ENCODE measurements around the gene ESYT3.

Gene ESYT3

GRCh38 chr3:138461246-138461645, 26.8 kb downstream of the ESYT3 start:
- no peak overlapping the region for H3K4me3 ChIP-seq (ENCODE audit: low read depth, low read length)
- TF ChIP-seq CTCF (IDR thresholded peaks at IDR 0.05; ENCODE audit: control insufficient read depth, extremely low read depth, insufficient read depth): no peak
- DNase-seq (ENCODE audit: low read depth): no peak

GRCh38 chr3:138461896-138462295, 27.5 kb downstream of the ESYT3 start:
- DNase-seq (ENCODE audit: low read depth): no peak
- TF ChIP-seq CTCF (IDR thresholded peaks at IDR 0.05; ENCODE audit: control insufficient read depth, extremely low read depth, insufficient read depth): no peak
- H3K4me3 ChIP-seq (ENCODE audit: low read depth, low read length): no peak overlapping the region

- no peak for DNase-seq (ENCODE audit: low read depth)
- no peak for TF ChIP-seq CTCF (IDR thresholded peaks at IDR 0.05; ENCODE audit: control insufficient read depth, extremely low read depth, insufficient read depth)
- no peak overlapping the region for H3K4me3 ChIP-seq (ENCODE audit: low read depth, low read length)
Measured at GRCh38 chr3:138463724-138464490, 29.5 kb downstream of the ESYT3 start.

GRCh38 chr3:138464491-138464860, 30.1 kb downstream of the ESYT3 start:
- TF ChIP-seq CTCF (IDR thresholded peaks at IDR 0.05; ENCODE audit: control insufficient read depth, extremely low read depth, insufficient read depth): no peak
- DNase-seq (ENCODE audit: low read depth): no peak
- H3K4me3 ChIP-seq (ENCODE audit: low read depth, low read length): no peak overlapping the region

GRCh38 chr3:138465451-138465850, 31.0 kb downstream of the ESYT3 start:
- no peak for DNase-seq (ENCODE audit: low read depth)
- TF ChIP-seq CTCF (IDR thresholded peaks at IDR 0.05; ENCODE audit: control insufficient read depth, extremely low read depth, insufficient read depth): no peak
- no peak overlapping the region for H3K4me3 ChIP-seq (ENCODE audit: low read depth, low read length)

GRCh38 chr3:138465925-138466324, 31.5 kb downstream of the ESYT3 start:
- DNase-seq (ENCODE audit: low read depth): no peak
- TF ChIP-seq CTCF (IDR thresholded peaks at IDR 0.05; ENCODE audit: control insufficient read depth, extremely low read depth, insufficient read depth): no peak
- H3K4me3 ChIP-seq (ENCODE audit: low read depth, low read length): no peak overlapping the region

- TF ChIP-seq CTCF (IDR thresholded peaks at IDR 0.05; ENCODE audit: control insufficient read depth, extremely low read depth, insufficient read depth): no peak
- no peak for DNase-seq (ENCODE audit: low read depth)
- no peak overlapping the region for H3K4me3 ChIP-seq (ENCODE audit: low read depth, low read length)
Measured at GRCh38 chr3:138467931-138468330, 33.5 kb downstream of the ESYT3 start.

Data from LNCaP clone FGC (cell line).